H1 (cell line): ENCODE measurements around the gene TNS4. TPM values are rescaled to one million over a fixed set of nuclear protein-coding genes. Genes with fewer than 3 reads are reported as not detected.

Experiments
- BCL11A ChIP-seq, 2 experiments: IDR thresholded peaks; one replicate each; pipeline ENCODE4 v1.6.1; 2011; ENCODE audit warnings: low read depth in 2 of 2, low read length in 2 of 2, mild to moderate bottlenecking in 2 of 2
- CTBP2 ChIP-seq: IDR thresholded peaks from 2 replicates; pipeline ENCODE4 v1.7.0; 2011; ENCODE audit warnings: borderline replicate concordance, mild to moderate bottlenecking, moderate library complexity, mixed read lengths, low read length; ENCODE audit not compliant: insufficient read depth, insufficient read length
- EP300 ChIP-seq, 2 experiments: IDR thresholded peaks; 1 replicate in 1 of 2; 2 replicates in 1 of 2; pipeline ENCODE4 v1.6.1; 2011 to 2012; ENCODE audit warnings: low read depth in 2 of 2, low read length in 2 of 2, mild to moderate bottlenecking in 2 of 2, borderline replicate concordance in 1 of 2, inconsistent platforms in 1 of 2, moderate library complexity in 1 of 2
- GTF2F1 ChIP-seq: IDR thresholded peaks from 2 replicates; pipeline ENCODE4 v1.6.1; 2012; ENCODE audit warnings: low read depth, low read length, improper control_type of control experiment, borderline replicate concordance
- JUND ChIP-seq: IDR thresholded peaks from 2 replicates; pipeline ENCODE4 v1.6.1; 2011; ENCODE audit warnings: mild to moderate bottlenecking, improper control_type of control experiment, low read length
- RXRA ChIP-seq: IDR thresholded peaks from 2 replicates; pipeline ENCODE4 v1.6.1; 2011; ENCODE audit warnings: low read depth, mild to moderate bottlenecking, low read length, moderate library complexity; ENCODE audit not compliant: insufficient read depth
- polyA plus RNA-seq, 7 experiments: library from polyadenylated mRNA; depleted of rRNA in 3 of 7; stranded (reverse) in 5 of 7; unstranded in 2 of 7; fragments of >200 nt in 5 of 7; fragments of 200-250 nt in 2 of 7; gene quantifications; 1 replicate in 5 of 7; 2 replicates in 1 of 7; 4 replicates in 1 of 7; pipeline versions ENCODE4 v1.2.1 to v1.2.3, GENCODE V29; 2011 to 2013; ENCODE audit warnings: missing spikeins in 2 of 7, mixed read lengths in 2 of 7
- total RNA-seq: library from RNA; stranded (reverse); fragmentation: NEBNext Ultra II Directional; extraction: Animal tissue kit (Norgen Biotek cat#: 25700); gene quantifications from 2 replicates; pipeline ENCODE4 v1.2.1, GENCODE V29; 2021

The TNS4 gene
- total and polyA plus RNA-seq, 2 of the 8 experiments (the other 6 are each of a cell fraction or from before 2014, with no cell fraction given) = 0.20 to 0.21 TPM

DNA sequence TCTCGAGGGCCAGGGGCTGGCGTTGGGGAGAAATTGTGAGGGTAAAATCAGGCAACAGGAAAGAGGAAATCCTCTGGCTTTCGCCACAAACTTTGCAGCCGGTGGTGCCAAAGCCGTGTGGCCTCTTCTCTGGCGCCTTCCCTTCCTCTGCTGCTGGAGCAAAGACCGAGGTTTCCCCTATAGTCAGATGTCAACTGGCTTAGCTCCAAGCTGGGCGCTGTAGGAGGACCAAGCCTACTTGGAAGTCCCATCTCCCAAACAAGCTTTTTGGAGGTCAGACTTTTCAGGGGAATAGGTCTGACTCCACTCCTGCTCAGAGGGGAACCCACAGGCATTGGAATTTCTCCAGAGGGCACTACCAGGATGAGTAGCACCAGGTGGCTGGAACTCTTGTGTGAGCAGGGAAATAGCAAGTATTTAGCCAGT, 53.2 kb downstream of the TNS4 start (continued):
- TF ChIP-seq JUND = no peak
- TF ChIP-seq GTF2F1 = no peak
- no peak for TF ChIP-seq BCL11A (IDR thresholded peaks at IDR 0.05; ENCODE audit: low read depth in 2 of 2, low read length in 2 of 2)
- no peak for TF ChIP-seq CTBP2
- TF ChIP-seq EP300 (IDR thresholded peaks at IDR 0.05; ENCODE audit: borderline replicate concordance in 1 of 2, low read depth in 2 of 2, low read length in 2 of 2) = no peak
- TF ChIP-seq RXRA = no peak
